ENCODE data around the gene DSTYK. TPM values are rescaled to one million over a fixed set of nuclear protein-coding genes. Genes with fewer than 3 reads are reported as not detected.
A peak's percentile ranks its signal among the peaks of the same experiment; 100 is the strongest.

DSTYK gene
- total RNA-seq (2014; rRNA removed; shearing (Covaris generic)) = 8.3 and 10.2 TPM in 2 replicates

GRCh38 chr1:205211169-205211838 is at the start of gene DSTYK:
DSTYK (minus strand) TSS chr1:205211702; CDS start chr1:205211535, 167 bp downstream.
- Histone ChIP-seq H3K9me3 (replicated peaks) (no peaks in the 10 kb centered on the region), H3K36me3 (peaks cover 8% of the 10 kb centered on the region), H3K27me3 (replicated peaks) (0 out of 2 replicates have a peak, but pooled peaks cover 4% of the 10 kb centered on the region), H3K4me1 (replicated peaks) (peaks cover 13% of the 10 kb centered on the region), H3K4me3 (peak within 1 kb of the TSS; percentile 88), H3K27ac (peak within 1 kb of the TSS; percentile 58)
- DNase-seq (ENCODE audit: low read depth in 1 of 2, low spot score in 2 of 2) = peak; percentile 94 to 96

- H3K4me3 ChIP-seq = no peak overlapping the region
- H3K9me3 ChIP-seq (replicated peaks) = no peaks in the 10 kb centered on the region
- H3K4me1 ChIP-seq (replicated peaks) = peaks cover 22% of the 10 kb centered on the region
- H3K27me3 ChIP-seq (replicated peaks) = no peaks in the 10 kb centered on the region
- no peak overlapping the region for H3K27ac ChIP-seq
- H3K36me3 ChIP-seq = no peaks in the 10 kb centered on the region
- no peak for DNase-seq (ENCODE audit: low read depth in 1 of 2, low spot score in 2 of 2)
Observed at GRCh38 chr1:205259998-205260397, 48.5 kb upstream of the DSTYK start.

- DNase-seq (ENCODE audit: low read depth in 1 of 2, low spot score in 2 of 2) = no peak
- H3K9me3 ChIP-seq (replicated peaks) = no peaks in the 10 kb centered on the region
- no peaks in the 10 kb centered on the region for H3K27me3 ChIP-seq (replicated peaks)
- H3K4me3 ChIP-seq = no peak overlapping the region
- no peak overlapping the region for H3K27ac ChIP-seq
- H3K36me3 ChIP-seq = no peaks in the 10 kb centered on the region
- H3K4me1 ChIP-seq (replicated peaks) = peaks cover 22% of the 10 kb centered on the region
Observed at GRCh38 chr1:205259324-205259832, 47.9 kb upstream of the DSTYK start.

GRCh38 chr1:205258719-205259118 is 47.2 kb upstream of the DSTYK start:
- H3K4me1 ChIP-seq (replicated peaks) = peaks cover 22% of the 10 kb centered on the region
- no peaks in the 10 kb centered on the region for H3K36me3 ChIP-seq
- H3K27me3 ChIP-seq (replicated peaks) = no peaks in the 10 kb centered on the region
- peak in 1 of 2 experiments; percentile 15 for DNase-seq (ENCODE audit: low read depth in 1 of 2, low spot score in 2 of 2)
- no peak overlapping the region for H3K4me3 ChIP-seq
- no peak overlapping the region; the same call in 1 of the 2 replicates for H3K27ac ChIP-seq
- H3K9me3 ChIP-seq (replicated peaks) = no peaks in the 10 kb centered on the region

- Histone ChIP-seq H3K27ac (no peak overlapping the region; the same call in 1 of the 2 replicates), H3K27me3 (replicated peaks) (no peaks in the 10 kb centered on the region)
- DNase-seq (ENCODE audit: low read depth in 1 of 2, low spot score in 2 of 2) = no peak
Observed at GRCh38 chr1:205258261-205258691, 46.8 kb upstream of the DSTYK start.

GRCh38 chr1:205257735-205258134 is 46.2 kb upstream of the DSTYK start:
- peaks cover 21% of the 10 kb centered on the region for H3K4me1 ChIP-seq (replicated peaks)
- H3K9me3 ChIP-seq (replicated peaks) = no peaks in the 10 kb centered on the region
- H3K27ac ChIP-seq = no peak overlapping the region
- H3K27me3 ChIP-seq (replicated peaks) = no peaks in the 10 kb centered on the region
- no peak for DNase-seq (ENCODE audit: low read depth in 1 of 2, low spot score in 2 of 2)
- H3K36me3 ChIP-seq = no peaks in the 10 kb centered on the region
- H3K4me3 ChIP-seq = no peak overlapping the region

More at GRCh38 chr1:205258261-205258691, 46.8 kb upstream of the DSTYK start:
- peaks cover 22% of the 10 kb centered on the region for H3K4me1 ChIP-seq (replicated peaks)
- H3K36me3 ChIP-seq = no peaks in the 10 kb centered on the region
- H3K9me3 ChIP-seq (replicated peaks) = no peaks in the 10 kb centered on the region
- no peak overlapping the region for H3K4me3 ChIP-seq

- H3K4me1 ChIP-seq (replicated peaks) = peaks cover 15% of the 10 kb centered on the region
- no peak overlapping the region for H3K4me3 ChIP-seq
- no peaks in the 10 kb centered on the region for H3K36me3 ChIP-seq
- no peak overlapping the region for H3K27ac ChIP-seq
- H3K27me3 ChIP-seq (replicated peaks) = no peaks in the 10 kb centered on the region
- no peak for DNase-seq (ENCODE audit: low read depth in 1 of 2, low spot score in 2 of 2)
- H3K9me3 ChIP-seq (replicated peaks) = no peaks in the 10 kb centered on the region
Observed at GRCh38 chr1:205256951-205257625, 45.6 kb upstream of the DSTYK start.

- H3K27me3 ChIP-seq (replicated peaks) = no peaks in the 10 kb centered on the region
- H3K36me3 ChIP-seq = no peaks in the 10 kb centered on the region
- no peak overlapping the region for H3K4me3 ChIP-seq
- peak; percentile 73 to 86 for DNase-seq (ENCODE audit: low read depth in 1 of 2, low spot score in 2 of 2)
- no peak overlapping the region for H3K27ac ChIP-seq
- H3K9me3 ChIP-seq (replicated peaks) = no peaks in the 10 kb centered on the region
- H3K4me1 ChIP-seq (replicated peaks) = peaks cover 6% of the 10 kb centered on the region
Observed at GRCh38 chr1:205255941-205256780, 44.7 kb upstream of the DSTYK start.

GRCh38 chr1:205251576-205251975 is 40.1 kb upstream of the DSTYK start:
- H3K4me1 ChIP-seq (replicated peaks) = peaks cover 21% of the 10 kb centered on the region
- no peak for DNase-seq (ENCODE audit: low read depth in 1 of 2, low spot score in 2 of 2)

GRCh38 chr1:205250699-205251098 is 39.2 kb upstream of the DSTYK start:
- H3K4me3 ChIP-seq = no peak overlapping the region
- H3K36me3 ChIP-seq = no peaks in the 10 kb centered on the region
- H3K4me1 ChIP-seq (replicated peaks) = peaks cover 21% of the 10 kb centered on the region
- no peak overlapping the region for H3K27ac ChIP-seq
- DNase-seq (ENCODE audit: low read depth in 1 of 2, low spot score in 2 of 2) = no peak
- no peaks in the 10 kb centered on the region for H3K27me3 ChIP-seq (replicated peaks)
- H3K9me3 ChIP-seq (replicated peaks) = no peaks in the 10 kb centered on the region

More at GRCh38 chr1:205251576-205251975, 40.1 kb upstream of the DSTYK start:
- no peaks in the 10 kb centered on the region for H3K36me3 ChIP-seq
- H3K27me3 ChIP-seq (replicated peaks) = no peaks in the 10 kb centered on the region
- H3K4me3 ChIP-seq = no peak overlapping the region
- H3K9me3 ChIP-seq (replicated peaks) = no peaks in the 10 kb centered on the region
- no peak overlapping the region for H3K27ac ChIP-seq

GRCh38 chr1:205249651-205250050 is 38.1 kb upstream of the DSTYK start:
- Histone ChIP-seq H3K27ac (no peak overlapping the region), H3K27me3 (replicated peaks) (no peaks in the 10 kb centered on the region), H3K9me3 (replicated peaks) (no peaks in the 10 kb centered on the region), H3K36me3 (no peaks in the 10 kb centered on the region), H3K4me1 (replicated peaks) (peaks cover 21% of the 10 kb centered on the region), H3K4me3 (no peak overlapping the region)
- DNase-seq (ENCODE audit: low read depth in 1 of 2, low spot score in 2 of 2) = no peak

- DNase-seq (ENCODE audit: low read depth in 1 of 2, low spot score in 2 of 2) = peak; percentile 46 to 69
- H3K4me1 ChIP-seq (replicated peaks) = peaks cover 21% of the 10 kb centered on the region
- no peak overlapping the region for H3K4me3 ChIP-seq
- no peaks in the 10 kb centered on the region for H3K36me3 ChIP-seq
- H3K9me3 ChIP-seq (replicated peaks) = no peaks in the 10 kb centered on the region
- no peak overlapping the region for H3K27ac ChIP-seq
- no peaks in the 10 kb centered on the region for H3K27me3 ChIP-seq (replicated peaks)
Observed at GRCh38 chr1:205248793-205249601, 37.5 kb upstream of the DSTYK start.

Data from SJSA1 (cell line).